Measurements from ENCODE around the gene IRX2. TPM values are rescaled to one million over a fixed set of nuclear protein-coding genes. Genes with fewer than 3 reads are reported as not detected.

Gene IRX2
- 1.2 to 1.9 TPM (median 1.5 TPM) in 5 replicates for total RNA-seq (2022; extraction: Qiagen RNA extraction; ENCODE audit: low read depth)

GRCh38 chr5:2751592-2752021 lies at the start of gene IRX2:
IRX2 (minus strand) TSS chr5:2751677; CDS start chr5:2751413, 264 bp downstream.

